ENCODE data around the gene COL26A1.
"Not testable (repeated sequence)": the region's sequence is repeated elsewhere in the genome, so short reads cannot be mapped to it uniquely, and the experiment has no call there.

DNA sequence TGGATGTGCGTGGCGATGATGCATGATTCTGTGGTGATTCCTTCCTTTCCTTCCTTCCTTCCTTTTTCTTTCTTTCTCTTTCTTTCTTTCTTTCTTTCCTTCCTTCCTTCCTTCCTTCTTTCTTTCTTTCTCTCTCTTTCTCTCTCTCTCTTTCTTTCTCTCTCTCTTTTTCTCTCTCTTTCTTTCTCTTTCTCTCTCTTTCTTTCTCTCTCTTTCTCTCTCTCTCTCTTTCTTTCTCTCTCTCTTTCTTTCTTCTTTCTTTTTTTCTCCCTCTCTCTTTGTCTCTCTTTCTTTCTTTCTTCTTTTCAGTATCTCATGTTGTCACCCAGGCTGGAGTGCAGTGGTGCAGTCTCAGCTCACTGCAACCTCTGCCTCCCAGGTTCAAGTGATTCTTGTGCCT lies 113.0 kb downstream of the COL26A1 start:
- not testable (repeated sequence) for TF ChIP-seq CTCF, POLR2A, POLR2AphosphoS5 (IDR thresholded peaks at IDR 0.05)
